HepG2 (cell line): Measurements from ENCODE around the gene HAS3. TPM values are rescaled to one million over a fixed set of nuclear protein-coding genes. Genes with fewer than 3 reads are reported as not detected.

ENCODE experiments used
- ASH2L ChIP-seq: fragments of 300-600, 200-600 bp; sonication (generic); IDR thresholded peaks from 2 replicates; pipeline ENCODE4 v1.7.0; 2017; ENCODE audit warnings: low read depth, mild to moderate bottlenecking, moderate library complexity, mixed read lengths, low read length; ENCODE audit not compliant: insufficient read length
- FOXA1 ChIP-seq, 2 experiments: fragments of 450-650 bp in 1 of 2; sonication (generic) in 1 of 2; formaldehyde crosslinking in 1 of 2; IDR thresholded peaks; 2 replicates each; pipeline versions ENCODE4 v1.4.0 to v1.6.1; 2016 to 2020; ENCODE audit warnings: missing genetic modification reagents in 1 of 2
- HINFP ChIP-seq: sonication (generic); formaldehyde crosslinking; IDR thresholded peaks from 2 replicates; pipeline ENCODE4 v1.4.0; 2020; ENCODE audit warnings: low read depth, mild to moderate bottlenecking, missing genetic modification reagents
- KDM2A ChIP-seq: sonication (generic); formaldehyde crosslinking; IDR thresholded peaks from 2 replicates; pipeline ENCODE4 v1.4.0; 2020; ENCODE audit warnings: low read depth, missing genetic modification reagents, borderline replicate concordance
- MEIS1 ChIP-seq: sonication (generic); formaldehyde crosslinking; IDR thresholded peaks from 2 replicates; pipeline ENCODE4 v1.9.0; 2021; ENCODE audit warnings: mild to moderate bottlenecking, missing genetic modification reagents, moderate library complexity, borderline replicate concordance
- NCOA2 ChIP-seq: sonication (generic); formaldehyde crosslinking; IDR thresholded peaks from 2 replicates; pipeline ENCODE4 v1.8.0; 2022; ENCODE audit warnings: inconsistent platforms
- RFX1 ChIP-seq: fragments of 450-650 bp; IDR thresholded peaks from 2 replicates; pipeline ENCODE4 v1.6.1; 2017
- SMAD1 ChIP-seq: sonication (generic); formaldehyde crosslinking; IDR thresholded peaks from 2 replicates; pipeline ENCODE4 v1.4.0; 2020; ENCODE audit warnings: missing genetic modification reagents, low read depth, mild to moderate bottlenecking, borderline replicate concordance
- ZBTB49 ChIP-seq: sonication (generic); formaldehyde crosslinking; IDR thresholded peaks from 2 replicates; pipeline ENCODE4 v1.4.0; 2020; ENCODE audit warnings: missing genetic modification reagents, borderline replicate concordance
- ZBTB7A ChIP-seq: sonication (generic); formaldehyde crosslinking; IDR thresholded peaks from 2 replicates; pipeline ENCODE4 v1.8.0; 2022; ENCODE audit warnings: mild to moderate bottlenecking, missing genetic modification reagents
- ZFP36 ChIP-seq: fragments of 150-350 bp; IDR thresholded peaks from 2 replicates; pipeline ENCODE4 v1.6.1; 2018; ENCODE audit warnings: borderline replicate concordance, low read length, low read depth; ENCODE audit not compliant: partially characterized antibody
- ZNF362 ChIP-seq: sonication (generic); formaldehyde crosslinking; IDR thresholded peaks from 2 replicates; pipeline ENCODE4 v1.4.0; 2020; ENCODE audit warnings: missing genetic modification reagents, mild to moderate bottlenecking, borderline replicate concordance
- ZNF460 ChIP-seq: sonication (generic); formaldehyde crosslinking; IDR thresholded peaks from 2 replicates; pipeline ENCODE4 v1.5.1; 2020; ENCODE audit warnings: missing genetic modification reagents, mild to moderate bottlenecking, borderline replicate concordance
- ZNF724P ChIP-seq: sonication (generic); formaldehyde crosslinking; IDR thresholded peaks from 2 replicates; pipeline ENCODE4 v1.8.0; 2022; ENCODE audit warnings: missing genetic modification reagents, borderline replicate concordance
- ZNF749 ChIP-seq: sonication (generic); formaldehyde crosslinking; IDR thresholded peaks from 2 replicates; pipeline ENCODE4 v1.8.0; 2022; ENCODE audit warnings: mild to moderate bottlenecking, missing genetic modification reagents, moderate library complexity, borderline replicate concordance
- ZNF839 ChIP-seq: sonication (generic); formaldehyde crosslinking; IDR thresholded peaks from 2 replicates; pipeline ENCODE4 v1.4.0; 2020; ENCODE audit warnings: missing genetic modification reagents, mild to moderate bottlenecking, borderline replicate concordance
- ZNF883 ChIP-seq: sonication (generic); formaldehyde crosslinking; IDR thresholded peaks from 2 replicates; pipeline ENCODE4 v1.5.1; 2020; ENCODE audit warnings: mild to moderate bottlenecking, missing genetic modification reagents; ENCODE audit errors: not compliant biosample characterization
- polyA plus RNA-seq, 8 experiments: library from polyadenylated mRNA; depleted of rRNA in 3 of 8; stranded (reverse) in 7 of 8; unstranded in 1 of 8; fragments of >200 nt; fragmentation: Illumina TruSeq in 4 of 8; extraction: Trizol in 4 of 8; gene quantifications; 2 replicates each; pipeline versions ENCODE4 v1.2.1 to v1.2.3, GENCODE V29; 2011 to 2016; ENCODE audit warnings: low read depth in 4 of 8, missing spikeins in 1 of 8, mixed read lengths in 1 of 8; ENCODE audit not compliant: insufficient read depth in 1 of 8
- total RNA-seq, 5 experiments: library from RNA; depleted of rRNA; stranded (reverse); fragments of >200 nt; fragmentation: Illumina TruSeq; extraction: Trizol; gene quantifications; 2 replicates each; pipeline ENCODE4 v1.2.3, GENCODE V29; 2016; ENCODE audit warnings: low read depth in 1 of 5

HAS3 gene
- total and polyA plus RNA-seq, 2 of the 13 experiments (the other 11 are each of a cell fraction or from before 2014, with no cell fraction given) = 0.04 to 0.30 TPM

- TF ChIP-seq HINFP (no peak), ZNF724P (CRISPR knock-in tag) (no peak), NCOA2 (CRISPR knock-in tag) (no peak), ZNF883 (CRISPR knock-in tag) (peak; percentile 52), ZNF749 (CRISPR knock-in tag) (no peak), RFX1 (no peak), ZBTB49 (CRISPR knock-in tag) (no peak), ZBTB7A (peak; percentile 71), ZNF362 (CRISPR knock-in tag) (no peak), ZNF460 (CRISPR knock-in tag) (no peak), ASH2L (no peak), ZNF839 (CRISPR knock-in tag) (peak; percentile 55), SMAD1 (CRISPR knock-in tag) (no peak), ZFP36 (no peak), FOXA1 (IDR thresholded peaks at IDR 0.05) (no peak), FOXA1 (CRISPR knock-in tag; IDR thresholded peaks at IDR 0.05) (peak; percentile 2; the same call in 1 of the 2 replicates), MEIS1 (CRISPR knock-in tag) (peak; percentile 30; the same call in 1 of the 2 replicates), KDM2A (CRISPR knock-in tag) (peak; percentile 79; the same call in 1 of the 2 replicates)
Observed at GRCh38 chr16:69089091-69089910, 16.2 kb upstream of the HAS3 start (continued).
